ENCODE measurements around the gene NOL6. TPM values are rescaled to one million over a fixed set of nuclear protein-coding genes. Genes with fewer than 3 reads are reported as not detected.

The NOL6 gene
- 17.2 and 28.6 TPM in 2 replicates for total RNA-seq

GRCh38 chr9:33473643-33474352 is at the start of gene NOL6:
Gene NOL6, minus strand, starts transcription at chr9:33473924. Its CDS starts 82 bp downstream, at chr9:33473842.

GRCh38 chr9:33446946-33447798 is 26.6 kb downstream of the NOL6 start, which contains the start of gene AQP3:
Gene AQP3, minus strand, starts transcription at chr9:33447593. Its CDS starts 63 bp downstream, at chr9:33447530.

Other genes starting within 250 kb of the NOL6 start
- gene SPINK4, start 233.8 kb downstream of the NOL6 start, total RNA-seq = not detected in 2 replicates
- 17.0 and 26.4 TPM in 2 replicates for gene BAG1, start 209.2 kb downstream of the NOL6 start, total RNA-seq
- 65.7 and 66.4 TPM in 2 replicates for gene CHMP5, start 208.9 kb downstream of the NOL6 start, total RNA-seq
- gene NFX1, start 183.4 kb downstream of the NOL6 start, total RNA-seq = 14.7 and 16.9 TPM in 2 replicates
- gene AQP7, start 71.4 kb downstream of the NOL6 start, total RNA-seq = not detected in 2 replicates
- gene AQP3, start 26.3 kb downstream of the NOL6 start, total RNA-seq = 5.4 and 34.3 TPM in 2 replicates
- not detected in 2 replicates for gene ANKRD18B, start 50.3 kb upstream of the NOL6 start, total RNA-seq